Measurements from ENCODE around the gene MAP3K19.

DNA sequence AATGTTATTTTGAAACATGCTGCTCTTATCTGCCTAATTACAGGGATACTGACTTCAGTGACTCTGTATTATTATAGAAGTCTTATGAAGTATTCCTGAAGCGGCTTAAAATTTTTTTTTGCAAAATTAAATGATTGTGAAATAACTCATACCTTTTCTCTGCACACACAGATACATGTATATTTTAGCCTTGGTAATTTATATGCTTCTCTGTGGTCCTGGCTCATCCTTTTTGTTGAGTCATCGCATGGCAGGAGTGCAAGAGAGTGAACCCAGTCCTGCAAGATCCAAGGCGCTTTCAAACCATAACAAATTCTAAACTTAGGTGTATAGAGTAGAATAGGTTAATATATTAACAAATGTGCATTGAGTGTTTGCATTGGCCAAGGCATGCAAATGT lies 120.1 kb downstream of the MAP3K19 start:
- TF ChIP-seq POLR2AphosphoS5 (IDR thresholded peaks at IDR 0.05; ENCODE audit: borderline replicate concordance, low read depth, low read length), result no peak
- no peak for TF ChIP-seq EZH2 (IDR thresholded peaks at IDR 0.05)
